GM08714 (cell line): ENCODE results near the gene AGAP3.

ENCODE experiments used
- H3K4me3 ChIP-seq: fragments of 200-500 bp; sonication (Bioruptor generic); 2 replicates; pipeline ENCODE4 v1.5.1; 2014; ENCODE audit warnings: mild to moderate bottlenecking, low read length, inconsistent platforms
- ZNF274 ChIP-seq: IDR thresholded peaks from 2 replicates; pipeline ENCODE4 v1.6.1; 2012; ENCODE audit warnings: mild to moderate bottlenecking, low read depth, low read length

AGAP3 gene

DNA sequence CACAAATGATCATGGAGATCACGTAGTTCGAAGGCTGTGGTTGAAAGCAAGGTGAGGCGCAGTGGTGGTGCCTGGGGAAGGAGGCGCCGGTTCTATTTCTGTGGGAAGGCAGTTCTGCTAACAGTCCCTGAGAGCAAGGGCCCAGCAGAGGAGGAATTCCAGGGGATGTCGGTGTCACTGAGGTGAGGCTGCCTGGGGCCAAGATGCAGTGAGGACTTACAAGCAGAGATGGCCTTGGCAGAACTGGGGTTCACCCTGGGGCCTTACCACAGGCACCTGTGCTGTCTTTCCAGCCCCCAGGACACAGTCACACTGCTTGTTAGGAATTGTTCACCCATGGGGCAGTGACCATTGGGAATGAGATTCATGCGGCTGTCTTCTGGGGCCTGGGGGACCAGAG, 54.6 kb downstream of the AGAP3 start:
- TF ChIP-seq ZNF274 = no peak
- no peak overlapping the region for H3K4me3 ChIP-seq

DNA sequence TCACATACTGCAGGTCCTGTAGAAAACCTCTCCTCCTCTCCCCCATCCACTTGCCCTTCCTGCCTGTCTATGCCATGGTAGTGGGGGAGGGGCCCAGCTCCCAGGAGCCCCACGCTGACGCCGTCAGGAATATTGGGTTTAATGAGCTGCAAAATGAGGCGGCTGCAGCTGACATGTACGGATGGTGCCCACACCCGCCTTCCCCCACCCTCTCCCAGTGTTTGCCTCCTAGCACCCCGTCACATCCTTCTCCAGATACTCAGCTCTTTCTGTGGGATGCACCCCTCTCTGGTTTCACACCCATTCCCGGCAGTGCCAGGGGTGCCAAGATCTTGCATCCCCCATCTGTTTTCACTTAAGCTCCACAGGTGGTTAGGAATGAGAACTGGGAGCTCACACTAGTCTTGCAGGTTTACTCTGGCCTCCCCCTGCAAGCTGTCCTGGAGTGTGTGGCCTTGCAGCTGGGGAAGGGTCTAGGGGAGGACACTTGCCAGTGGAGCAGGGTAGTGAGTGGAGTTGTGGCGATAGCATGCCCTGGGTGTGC, 55.1 kb downstream of the AGAP3 start:
- TF ChIP-seq ZNF274 = no peak
- no peak overlapping the region for H3K4me3 ChIP-seq

DNA sequence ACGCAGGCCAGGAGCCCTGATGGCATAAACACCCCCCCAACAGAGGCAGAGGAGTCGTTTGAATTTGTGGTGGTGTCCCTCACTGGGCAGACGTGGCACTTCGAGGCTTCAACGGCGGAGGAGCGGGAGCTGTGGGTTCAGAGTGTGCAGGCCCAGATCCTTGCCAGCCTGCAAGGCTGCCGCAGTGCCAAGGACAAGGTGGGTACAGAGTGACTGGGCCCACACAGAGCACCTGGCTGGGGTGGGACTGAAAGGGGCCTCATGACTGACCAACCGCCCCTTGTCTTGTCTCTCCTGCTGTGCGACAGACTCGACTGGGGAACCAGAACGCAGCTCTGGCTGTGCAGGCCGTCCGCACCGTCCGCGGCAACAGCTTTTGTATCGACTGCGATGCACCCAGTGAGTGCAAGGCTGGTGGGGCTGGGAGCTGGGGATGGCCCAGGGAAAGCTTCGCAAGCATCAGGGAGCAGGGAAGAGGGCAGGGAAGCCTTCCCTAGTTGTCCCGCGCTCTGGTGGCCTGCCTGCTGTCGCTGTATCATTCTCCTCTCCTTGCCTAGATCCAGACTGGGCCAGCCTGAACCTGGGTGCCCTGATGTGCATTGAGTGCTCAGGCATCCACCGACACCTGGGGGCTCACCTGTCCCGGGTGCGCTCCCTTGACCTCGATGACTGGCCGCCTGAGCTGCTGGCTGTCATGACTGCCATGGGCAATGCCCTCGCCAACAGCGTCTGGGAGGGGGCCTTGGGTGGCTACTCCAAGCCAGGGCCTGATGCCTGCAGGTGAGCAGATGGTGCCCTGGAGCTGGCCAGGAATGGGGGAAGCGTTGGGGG, 55.8 kb downstream of the AGAP3 start:
- no peak overlapping the region for H3K4me3 ChIP-seq
- no peak for TF ChIP-seq ZNF274

DNA sequence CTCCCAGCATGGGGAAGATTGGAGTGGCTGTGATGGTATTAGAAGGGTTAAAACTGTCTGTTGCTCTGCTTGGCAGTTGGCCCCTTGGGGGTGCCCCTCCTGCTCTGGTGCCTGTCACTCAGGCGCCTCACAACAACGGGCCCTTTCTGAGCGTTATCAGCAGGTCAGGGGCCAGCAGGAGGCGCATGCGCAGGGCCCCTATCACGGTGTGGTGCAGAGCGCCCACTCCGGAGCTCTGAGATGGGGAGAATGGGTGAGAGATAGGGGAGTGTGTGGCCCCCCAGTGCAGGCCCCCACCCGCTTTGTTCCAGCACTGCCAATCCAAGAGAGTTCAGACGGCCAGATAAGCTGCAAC, 56.4 kb downstream of the AGAP3 start:
- no peak for TF ChIP-seq ZNF274
- no peak overlapping the region for H3K4me3 ChIP-seq

DNA sequence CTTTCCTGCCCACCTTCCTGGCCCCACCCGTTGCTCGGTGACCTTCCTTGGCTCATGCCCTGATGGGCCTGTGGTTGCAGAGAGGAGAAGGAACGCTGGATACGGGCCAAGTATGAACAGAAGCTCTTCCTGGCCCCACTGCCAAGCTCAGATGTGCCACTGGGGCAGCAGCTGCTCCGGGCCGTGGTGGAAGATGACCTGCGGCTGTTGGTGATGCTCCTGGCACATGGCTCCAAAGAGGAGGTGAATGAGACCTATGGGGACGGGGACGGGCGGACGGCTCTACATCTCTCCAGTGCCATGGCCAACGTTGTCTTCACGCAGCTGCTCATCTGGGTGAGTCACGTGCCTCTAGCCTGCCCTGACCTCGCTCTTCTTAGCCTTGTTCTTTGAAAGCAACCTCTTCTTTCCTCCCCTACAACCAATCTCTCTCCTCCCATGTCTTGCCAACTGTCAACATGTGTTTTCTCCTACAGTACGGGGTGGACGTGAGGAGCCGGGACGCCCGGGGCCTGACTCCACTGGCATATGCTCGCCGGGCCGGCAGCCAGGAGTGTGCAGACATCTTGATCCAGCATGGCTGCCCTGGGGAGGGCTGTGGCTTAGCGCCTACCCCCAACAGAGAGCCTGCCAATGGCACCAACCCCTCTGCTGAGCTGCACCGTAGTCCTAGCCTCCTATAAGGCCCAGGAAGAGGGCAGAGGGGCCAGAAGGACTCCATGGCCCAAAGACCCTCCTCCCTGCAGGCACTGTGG, 57.2 kb downstream of the AGAP3 start:
- H3K4me3 ChIP-seq = no peak overlapping the region
- no peak for TF ChIP-seq ZNF274

DNA sequence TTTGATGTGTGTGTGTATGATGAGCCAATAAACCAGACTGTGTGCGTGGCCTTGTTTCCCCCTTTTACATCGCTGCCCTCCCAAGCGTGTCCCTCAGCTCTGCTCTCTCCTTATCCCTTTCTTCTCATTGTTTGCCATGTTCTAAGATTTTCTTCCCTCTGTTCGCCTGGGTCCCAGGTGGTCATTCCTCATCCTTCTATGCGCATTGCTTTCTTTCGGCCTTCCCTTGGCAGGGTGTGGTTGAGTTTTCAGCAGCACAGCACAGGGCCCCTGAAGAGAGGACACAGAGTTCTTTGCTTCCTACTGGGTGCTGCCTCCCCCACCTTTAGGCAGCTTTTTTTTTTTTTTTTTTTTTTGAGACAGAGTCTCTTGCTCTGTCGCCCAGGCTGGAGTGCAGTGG, 58.1 kb downstream of the AGAP3 start:
- no peak overlapping the region for H3K4me3 ChIP-seq
- no peak for TF ChIP-seq ZNF274

DNA sequence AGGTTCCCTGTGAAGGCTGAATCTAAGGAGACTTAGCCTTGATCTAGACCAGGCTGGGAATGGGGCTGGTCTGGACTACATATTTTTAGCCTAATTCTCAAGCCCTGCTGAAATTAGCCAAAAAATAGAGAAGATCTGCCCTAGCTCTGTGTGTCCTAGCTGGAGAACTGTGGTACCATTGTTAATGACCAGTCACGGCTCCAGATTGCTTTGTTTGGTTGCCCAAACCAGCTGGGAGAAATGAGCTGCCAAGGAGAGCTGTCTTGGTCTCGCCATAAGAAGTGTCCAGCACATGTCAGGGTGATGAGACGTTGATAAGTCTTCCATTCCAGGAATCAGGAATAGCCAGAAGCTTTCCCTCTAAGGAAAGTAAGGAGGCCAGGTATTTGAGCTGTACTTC, 60.5 kb downstream of the AGAP3 start:
- no peak overlapping the region for H3K4me3 ChIP-seq
- TF ChIP-seq ZNF274 = no peak

DNA sequence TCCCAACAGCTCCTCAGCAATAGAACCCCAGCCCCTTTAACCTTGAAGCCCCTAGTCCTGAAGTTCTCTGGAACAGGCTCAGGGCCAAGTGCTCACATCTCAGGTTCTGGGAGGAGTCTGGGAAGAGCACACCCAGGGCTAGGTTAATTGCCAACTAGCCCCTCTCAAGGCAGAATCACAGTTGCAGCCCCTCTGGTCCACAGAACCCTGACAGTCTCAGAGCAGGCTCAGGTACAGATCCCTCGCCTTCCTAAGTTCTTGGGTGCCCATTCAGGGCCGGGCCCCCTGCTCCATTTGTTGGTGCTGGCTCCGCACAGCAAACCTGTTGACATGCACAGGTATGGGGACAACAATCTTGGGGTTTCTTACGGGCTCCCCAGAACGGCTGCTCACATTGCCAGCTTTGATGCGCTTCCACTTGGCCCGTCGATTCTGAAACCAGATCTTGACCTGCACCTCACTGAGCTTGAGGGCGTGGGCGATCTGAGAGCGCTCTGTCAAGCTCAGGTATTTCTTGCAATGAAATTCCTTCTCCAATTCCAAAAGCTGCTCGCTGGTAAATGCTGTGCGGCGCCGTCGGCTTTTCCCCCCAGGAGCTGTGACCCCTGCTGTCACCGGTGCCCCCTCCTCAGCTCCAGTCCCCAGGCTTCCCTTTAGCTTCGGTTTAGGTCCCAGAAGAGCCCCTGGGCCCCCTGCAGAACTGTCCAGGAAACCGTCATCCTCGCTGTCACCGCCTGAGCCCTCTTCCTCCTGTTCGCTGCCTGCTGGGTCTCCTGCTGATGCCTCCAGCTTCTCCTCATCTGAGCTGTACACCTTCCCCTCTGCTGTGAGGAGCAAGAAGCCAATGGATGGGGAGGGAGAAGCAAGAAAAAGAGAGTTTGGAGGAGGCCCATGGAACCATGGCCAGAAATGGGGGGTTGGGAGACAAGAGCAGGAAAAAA, 62.3 kb downstream of the AGAP3 start:
- H3K4me3 ChIP-seq = no peak overlapping the region
- TF ChIP-seq ZNF274 = no peak

DNA sequence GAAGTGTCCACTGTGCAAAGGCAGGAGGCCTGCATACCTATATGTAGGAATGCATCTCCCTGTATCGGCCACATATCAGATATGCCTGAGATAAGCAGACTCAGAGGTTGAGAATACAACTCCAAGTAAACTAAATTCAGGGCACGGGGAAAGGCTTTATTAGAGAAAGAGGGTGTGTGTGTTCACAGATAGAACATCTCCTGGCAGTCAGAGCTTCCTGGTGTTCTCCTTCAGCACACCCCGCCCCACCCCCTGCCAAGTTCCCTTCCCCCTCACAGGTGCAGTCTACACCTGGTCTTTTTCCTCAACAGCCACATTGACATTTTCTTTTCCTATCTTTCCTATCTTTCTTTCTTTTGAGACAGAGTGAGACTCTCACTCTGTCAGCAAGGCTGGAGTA, 64.1 kb downstream of the AGAP3 start:
- H3K4me3 ChIP-seq = no peak overlapping the region
- TF ChIP-seq ZNF274 = no peak

DNA sequence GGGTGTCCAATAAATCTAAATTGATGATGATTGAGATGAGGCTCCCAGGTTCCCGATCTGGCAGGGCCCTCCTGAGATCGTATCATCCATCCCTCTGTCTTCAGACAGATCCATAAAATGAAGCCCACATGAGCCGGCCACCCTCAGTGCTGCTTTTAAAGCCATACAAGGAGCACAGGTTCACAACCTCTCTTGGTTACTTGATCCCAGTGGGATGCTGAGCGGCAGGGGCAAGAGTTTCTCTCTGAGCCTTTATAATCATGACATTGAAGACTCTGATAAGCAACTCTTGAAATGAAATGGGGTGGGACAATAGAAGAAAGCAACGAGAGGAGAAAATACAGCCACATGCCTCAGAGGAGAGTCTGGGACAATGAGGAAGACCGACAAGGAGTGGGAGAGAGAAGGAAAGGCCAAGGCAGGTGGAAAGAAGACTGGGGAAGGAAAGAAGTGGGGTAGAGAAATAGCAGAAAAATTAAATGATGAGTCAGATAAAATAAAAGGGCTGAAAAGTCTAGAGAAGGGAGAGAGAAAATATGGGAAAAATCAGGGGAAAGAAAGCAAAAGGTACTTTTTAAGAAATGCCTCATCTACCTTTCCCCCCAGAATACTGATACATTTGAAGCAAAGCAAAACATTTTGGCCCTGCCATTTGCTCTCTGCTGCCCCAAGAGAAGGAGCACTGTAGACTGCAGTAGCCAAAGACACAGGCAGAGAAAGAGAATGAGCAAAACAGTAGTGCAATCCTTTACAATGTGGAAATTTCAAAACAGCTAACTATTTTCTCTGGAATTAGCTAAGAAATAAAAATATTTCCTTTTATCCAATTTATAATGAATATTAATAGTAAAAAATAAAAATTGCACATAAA, 66.6 kb downstream of the AGAP3 start:
- no peak for TF ChIP-seq ZNF274
- no peak overlapping the region for H3K4me3 ChIP-seq

DNA sequence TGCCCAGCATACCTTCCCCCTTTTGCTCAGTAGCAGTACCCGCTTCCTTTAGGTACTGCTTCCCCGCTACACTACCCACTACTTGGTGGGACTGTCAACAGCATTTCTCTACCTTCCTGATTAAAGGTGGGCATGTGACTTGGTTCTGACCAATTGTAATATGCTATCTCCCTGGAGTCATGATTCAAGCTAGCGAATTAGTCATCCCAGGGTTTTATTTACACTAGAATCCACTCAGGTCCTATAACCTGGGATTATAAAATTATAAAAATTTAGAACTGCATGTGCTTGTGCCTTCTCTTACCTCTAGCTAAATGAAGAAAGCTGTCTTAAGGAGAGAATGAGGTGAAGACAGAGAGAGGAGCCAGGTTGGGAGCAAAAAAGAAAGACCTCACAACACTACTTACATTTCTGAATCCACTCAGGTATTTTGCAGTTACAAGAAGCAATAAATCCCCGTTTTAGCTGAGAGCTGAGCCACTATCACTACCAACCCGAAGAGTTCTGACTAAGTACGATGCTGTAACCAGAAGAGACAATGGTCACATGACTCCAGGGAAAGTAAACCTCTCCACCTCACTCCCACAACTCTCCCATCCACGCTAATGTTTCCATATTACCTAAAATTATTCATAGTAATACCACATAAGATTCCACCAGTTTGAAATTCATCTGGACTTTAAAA, 71.5 kb downstream of the AGAP3 start:
- TF ChIP-seq ZNF274 = no peak
- H3K4me3 ChIP-seq = no peak overlapping the region

DNA sequence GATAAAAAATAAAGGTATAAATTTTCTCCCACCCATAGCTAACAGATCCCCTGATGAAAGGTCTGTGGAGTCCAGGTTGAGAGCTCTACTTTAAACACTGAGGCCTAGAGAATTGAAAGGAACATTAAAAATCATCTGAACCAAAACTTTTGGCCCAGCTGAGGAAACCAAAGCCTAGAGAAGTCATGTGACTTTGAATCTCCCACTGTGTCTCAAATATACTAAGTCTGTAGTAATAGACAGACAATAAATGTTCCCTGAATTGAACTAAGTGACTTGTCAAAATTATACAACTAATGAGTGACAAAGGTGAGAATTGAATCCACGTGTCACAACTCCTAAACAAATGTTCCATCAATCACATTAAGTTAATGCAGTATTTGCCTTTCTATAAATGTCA, 75.5 kb downstream of the AGAP3 start:
- no peak overlapping the region for H3K4me3 ChIP-seq
- no peak for TF ChIP-seq ZNF274
